GM19452 (cell line): ENCODE data around the gene LGI1.

Source experiments
- ATAC-seq: cut with Tn5 transposase; IDR thresholded peaks from one replicate; pipeline ENCODE4 v1.9.1; 2021; ENCODE audit not compliant: unreplicated experiment

Gene LGI1

DNA sequence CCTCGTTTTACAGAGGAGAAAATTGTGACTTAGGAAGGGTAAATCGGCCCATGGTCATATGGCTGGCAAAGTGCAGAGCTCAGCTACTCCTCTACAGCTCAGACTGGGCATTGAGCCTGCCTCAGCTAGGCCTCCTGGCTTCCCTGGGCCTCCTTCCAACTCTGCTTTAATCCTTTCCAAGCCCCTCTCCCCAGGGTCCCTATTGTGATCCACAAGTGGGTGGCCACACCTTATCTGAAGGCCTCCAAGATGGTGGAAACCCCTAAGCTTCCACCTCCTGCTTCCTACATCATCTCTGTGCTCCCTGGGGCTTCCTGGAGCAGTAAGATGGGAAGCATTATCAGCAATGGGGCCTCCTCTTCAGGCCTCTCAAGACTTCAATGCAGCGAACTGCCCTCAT lies 3.0 kb upstream of the LGI1 start:
- ATAC-seq = no peak

DNA sequence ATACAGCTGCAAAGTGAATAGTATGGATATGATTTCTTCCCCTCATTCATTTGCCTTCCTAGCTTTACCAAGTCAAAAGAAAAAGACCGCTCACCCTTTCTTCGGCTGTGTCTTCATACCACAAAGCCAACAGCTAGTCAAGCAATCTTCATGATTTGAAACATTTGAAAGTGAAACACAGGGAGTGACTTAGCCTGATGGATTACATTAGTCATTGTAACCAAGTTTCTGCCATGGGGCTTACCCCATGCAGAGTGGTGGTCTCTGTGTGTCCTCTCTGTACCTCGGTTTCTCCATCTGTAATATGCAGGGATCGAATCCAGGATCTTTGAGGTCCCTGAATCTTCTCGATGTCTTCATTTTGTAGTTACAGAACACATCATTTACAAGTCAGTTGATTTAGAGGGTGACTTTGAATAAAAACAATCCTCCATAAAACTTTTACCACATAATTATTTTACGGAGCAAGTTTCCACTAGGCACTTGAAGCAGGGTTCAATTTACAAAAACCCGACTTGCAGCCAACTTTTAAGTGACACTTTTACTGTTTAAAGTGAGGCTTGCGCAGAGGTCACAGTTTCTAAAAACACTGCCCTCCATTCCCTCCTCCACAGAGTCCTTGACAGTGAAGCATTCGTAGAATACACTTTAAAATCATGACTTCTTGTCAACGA lies 2.2 kb upstream of the LGI1 start:
- no peak for ATAC-seq

DNA sequence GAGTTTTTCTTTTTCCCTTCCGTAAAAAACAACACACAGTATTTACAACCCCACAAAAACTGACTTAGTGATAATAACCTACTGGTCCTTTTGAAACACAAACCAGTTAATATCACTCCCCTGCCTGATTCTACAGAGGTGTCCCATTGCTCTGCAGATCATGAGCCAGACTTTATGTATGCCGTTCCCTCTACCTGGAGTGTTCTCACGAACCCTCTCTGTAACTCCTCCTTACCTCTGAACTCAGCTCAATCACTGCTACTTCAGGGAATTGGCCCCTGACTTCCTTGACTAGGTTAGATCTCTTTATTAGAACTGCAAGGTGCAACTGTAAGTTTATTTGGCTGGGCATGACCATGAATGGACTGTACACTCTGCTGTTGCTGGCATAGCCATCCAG lies 1.6 kb upstream of the LGI1 start:
- no peak for ATAC-seq

DNA sequence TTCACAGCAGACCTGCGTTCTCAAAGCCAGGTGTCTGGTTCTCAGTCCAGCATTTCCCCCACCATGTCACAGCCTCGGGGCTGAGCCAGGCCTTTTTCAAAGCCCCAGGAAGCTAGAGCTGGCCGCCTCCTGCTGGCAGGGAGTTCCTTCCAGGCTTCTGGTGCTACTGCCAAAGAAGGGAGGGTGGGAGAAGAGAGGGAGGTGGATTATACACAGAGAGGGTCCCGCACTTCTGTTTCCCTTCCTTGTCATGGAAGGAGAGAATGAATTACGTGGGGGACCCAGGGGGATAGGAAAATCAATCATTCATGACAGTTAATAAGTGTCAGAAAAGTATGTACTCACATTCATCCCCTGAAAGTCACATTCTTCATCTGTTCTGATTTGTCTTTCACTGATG lies 600 bp upstream of the LGI1 start:
- no peak for ATAC-seq

DNA sequence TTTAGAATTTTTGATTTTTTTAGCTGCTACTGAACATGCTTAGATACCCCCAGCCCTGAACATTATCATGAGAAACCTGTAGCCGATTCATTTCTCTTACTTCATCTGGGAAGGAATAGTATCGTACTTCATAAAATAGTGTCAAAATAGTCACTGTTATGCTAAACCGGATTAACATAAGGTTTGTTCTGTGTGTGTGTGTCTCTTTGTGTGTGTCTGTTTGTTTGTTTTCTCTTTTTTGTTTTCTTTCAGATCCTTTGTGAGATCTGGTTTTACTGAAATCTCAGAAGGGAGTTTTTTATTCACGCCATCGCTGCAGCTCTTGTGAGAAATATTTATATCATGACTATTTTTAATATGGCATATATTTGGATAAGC lies 761 bp downstream of the LGI1 start:
- ATAC-seq = no peak

DNA sequence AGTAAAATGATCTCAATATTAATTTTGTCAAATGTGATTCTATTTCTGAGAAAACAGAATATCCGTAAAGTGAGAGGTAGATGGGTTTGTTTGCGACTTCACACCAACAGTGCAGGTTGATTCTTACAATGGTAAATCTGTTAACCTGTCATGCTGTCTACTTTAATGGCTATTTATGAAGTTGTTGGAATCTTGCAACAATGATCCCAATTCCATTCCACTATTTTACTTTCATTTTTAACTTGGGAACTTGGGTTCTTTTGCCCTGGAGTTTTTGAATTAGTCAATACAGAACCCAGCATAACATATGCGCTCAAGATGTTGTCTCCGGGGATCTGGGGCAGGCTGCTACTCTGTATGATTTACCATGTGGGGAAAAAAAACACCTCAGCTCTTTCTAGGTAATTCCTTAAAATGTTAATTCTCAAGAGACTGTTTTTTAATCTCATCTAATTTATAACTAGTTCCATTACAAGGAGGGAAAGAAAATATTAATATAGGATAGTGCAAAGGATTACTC lies 1.2 kb downstream of the LGI1 start:
- ATAC-seq = no peak

DNA sequence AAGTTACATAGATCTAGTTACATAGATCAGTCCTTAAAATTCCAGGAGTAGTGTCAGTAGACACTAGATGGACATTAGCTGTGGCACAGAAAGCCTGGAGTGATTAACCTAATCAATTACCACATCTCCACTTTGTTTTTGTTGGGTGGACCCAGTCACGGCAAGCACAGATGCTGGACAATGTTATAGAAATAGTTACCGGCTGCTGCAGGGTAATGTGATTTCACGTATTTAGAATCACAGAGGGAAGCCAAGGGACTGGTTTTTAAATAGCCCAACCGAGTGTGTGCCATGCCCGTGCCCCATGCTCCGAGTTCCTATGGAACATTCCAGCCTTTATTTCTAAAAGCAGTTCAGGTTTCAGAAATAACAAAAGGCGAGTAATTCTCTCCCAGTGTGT lies 2.8 kb downstream of the LGI1 start:
- ATAC-seq = no peak

DNA sequence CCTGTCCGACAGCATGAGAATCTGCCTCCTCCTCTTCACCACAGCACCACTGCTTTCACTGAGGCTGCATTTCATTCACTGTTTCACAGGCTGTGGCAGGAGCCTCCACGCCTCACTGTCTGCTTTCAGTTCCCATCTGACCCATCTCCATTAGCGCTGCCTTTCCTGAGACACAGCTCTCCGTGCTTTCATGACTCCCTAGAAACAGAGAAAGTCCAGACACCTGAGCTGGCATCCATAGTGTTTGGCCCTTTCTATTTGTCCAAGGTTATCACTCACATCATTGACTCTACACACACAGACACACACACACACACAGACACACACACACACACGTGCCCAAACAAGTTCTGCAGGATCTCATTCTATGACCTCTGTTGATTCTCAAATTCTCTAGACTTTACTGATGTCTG lies 5.2 kb downstream of the LGI1 start:
- ATAC-seq = no peak

DNA sequence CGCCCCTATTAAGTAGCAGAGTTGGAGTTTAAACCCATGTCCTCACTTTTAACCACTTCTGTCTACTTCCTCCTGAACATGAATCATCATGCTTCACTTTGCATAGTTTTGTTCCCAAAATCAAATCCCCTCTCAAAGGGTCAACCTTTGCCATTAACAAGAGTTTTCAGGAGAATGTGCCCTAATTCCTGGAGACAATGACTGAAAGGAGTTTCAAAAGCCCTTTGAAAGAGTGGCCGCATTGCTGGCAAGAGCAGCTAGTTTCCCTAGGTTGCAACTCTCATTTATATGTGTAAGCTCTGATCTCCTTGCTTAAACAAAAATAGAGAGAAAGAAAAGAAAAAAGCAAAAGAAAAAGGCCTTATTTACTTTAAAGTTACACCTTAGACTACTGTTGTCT lies 9.2 kb downstream of the LGI1 start:
- ATAC-seq = no peak

DNA sequence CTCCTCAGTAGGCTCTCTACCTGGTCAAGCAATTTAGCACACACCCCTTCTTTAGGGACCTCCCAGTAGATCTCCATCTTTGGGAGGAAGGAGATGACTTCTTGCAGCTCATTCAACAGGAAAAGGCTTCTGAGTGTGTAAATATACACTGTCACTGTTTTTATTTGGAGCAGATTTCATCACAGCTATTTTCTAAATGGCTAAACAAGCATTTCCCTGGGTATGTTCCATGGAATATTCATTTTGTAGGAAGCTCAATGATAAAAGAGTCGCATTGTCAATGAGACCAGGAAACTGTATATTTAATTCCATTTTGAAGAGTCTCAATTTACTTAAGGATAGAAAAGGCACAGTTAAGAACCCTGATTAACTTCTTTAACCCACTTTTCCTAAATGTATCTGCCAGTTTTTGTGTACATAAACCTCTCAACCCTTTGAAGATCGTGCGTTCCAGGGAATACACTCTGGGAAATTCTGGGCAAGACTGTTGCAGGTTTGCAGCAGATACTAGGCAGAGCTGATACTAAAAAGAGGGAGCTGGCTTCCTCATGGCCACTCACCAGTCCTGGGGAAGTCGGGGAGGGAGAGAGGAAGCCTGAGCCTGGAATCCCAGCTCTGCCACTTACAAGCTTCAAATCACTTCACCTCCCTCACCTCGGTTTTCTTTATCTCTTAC lies 10.1 kb downstream of the LGI1 start:
- no peak for ATAC-seq

DNA sequence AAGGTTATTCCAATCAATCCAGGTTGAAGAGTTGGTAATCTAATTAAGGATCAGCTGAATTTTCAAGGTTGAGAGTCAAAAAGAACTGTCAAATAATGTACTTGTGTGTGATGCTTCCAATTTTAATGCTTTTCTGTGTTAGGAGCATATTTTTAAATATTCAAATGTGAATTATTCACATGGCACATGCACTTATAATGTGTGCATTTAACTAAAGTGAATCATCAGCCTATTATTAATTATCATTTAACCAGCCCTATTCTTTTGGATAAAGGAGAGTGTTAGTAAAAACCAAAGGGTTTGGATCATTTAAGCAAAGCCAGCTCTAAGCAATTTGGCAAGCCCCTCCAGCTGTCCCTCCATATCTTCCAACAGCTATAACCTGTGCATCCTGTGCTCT lies 11.2 kb downstream of the LGI1 start:
- no peak for ATAC-seq

DNA sequence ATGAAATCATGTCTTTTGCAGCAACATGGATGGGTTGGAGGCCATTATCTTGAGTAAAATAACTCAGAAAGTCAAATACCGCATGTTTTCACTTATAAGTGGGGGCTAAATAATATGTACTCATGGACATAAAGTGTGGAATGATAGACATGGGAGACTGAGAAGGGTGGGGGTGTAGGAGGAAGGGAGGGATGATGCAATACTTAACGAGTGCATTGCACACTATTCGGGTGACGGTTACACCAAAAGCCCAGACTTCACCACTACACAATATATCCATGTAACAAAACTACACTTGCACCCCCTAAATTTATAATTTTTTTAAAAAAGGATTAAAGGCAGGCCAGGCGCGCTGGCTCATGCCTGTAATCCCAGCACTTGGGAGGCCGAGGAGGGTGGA lies 13.6 kb downstream of the LGI1 start:
- ATAC-seq = no peak

DNA sequence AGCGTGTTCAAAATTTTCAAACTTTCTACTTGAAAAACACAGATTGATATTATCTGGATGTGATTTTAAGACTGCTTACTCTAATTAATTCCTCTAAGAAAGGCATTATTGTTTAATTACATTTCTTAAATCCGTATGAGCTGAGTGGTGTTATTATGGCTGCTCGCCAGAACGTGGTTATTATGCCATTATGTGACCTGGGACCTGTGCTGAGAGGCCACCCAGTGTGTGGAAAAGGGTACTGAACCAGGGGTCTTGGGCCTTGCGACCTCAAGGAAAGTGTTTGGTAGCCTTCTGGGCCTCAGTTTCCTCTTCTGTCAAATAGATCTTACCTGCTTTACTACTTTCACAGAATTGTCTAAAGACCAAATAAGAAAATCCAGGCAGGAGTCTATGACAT lies 15.4 kb downstream of the LGI1 start:
- ATAC-seq = no peak

DNA sequence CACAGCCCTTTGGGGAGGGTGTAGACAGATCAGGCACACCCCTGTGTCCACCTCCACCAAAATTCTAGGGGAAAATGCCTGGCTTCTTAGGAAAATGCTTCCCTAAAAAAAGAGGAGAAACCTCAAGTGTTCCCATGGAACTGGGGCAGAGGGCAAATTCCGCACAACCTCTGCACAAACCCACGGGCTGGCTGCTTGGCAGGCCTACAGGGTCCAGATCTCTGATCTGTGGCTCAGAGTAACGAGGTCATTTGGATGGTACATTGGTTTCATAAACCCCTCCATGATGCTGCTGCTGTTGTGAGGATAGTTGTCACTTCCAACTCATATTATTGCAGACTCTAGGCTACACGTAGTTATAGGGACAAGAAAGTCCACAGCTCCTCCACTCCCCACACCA lies 16.0 kb downstream of the LGI1 start:
- ATAC-seq = no peak

DNA sequence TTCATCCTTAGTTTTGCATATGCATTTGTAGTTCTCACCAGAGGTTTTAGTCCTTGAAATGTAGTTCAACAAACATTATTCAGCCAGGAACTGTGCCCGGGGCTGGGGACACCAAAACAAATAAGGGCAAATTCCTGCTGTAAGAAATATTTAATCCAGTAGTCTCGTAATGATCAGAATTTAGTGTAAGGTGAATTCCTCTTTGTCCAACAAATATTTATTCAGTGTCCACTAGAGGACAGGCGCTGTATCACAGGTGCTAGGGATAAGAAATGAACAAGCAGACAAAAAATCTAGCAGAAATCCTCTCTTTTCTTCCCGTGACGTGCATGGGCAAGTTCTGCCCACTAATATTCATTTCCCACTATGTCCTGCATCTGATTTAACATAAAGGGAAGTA lies 17.6 kb downstream of the LGI1 start:
- ATAC-seq = no peak

DNA sequence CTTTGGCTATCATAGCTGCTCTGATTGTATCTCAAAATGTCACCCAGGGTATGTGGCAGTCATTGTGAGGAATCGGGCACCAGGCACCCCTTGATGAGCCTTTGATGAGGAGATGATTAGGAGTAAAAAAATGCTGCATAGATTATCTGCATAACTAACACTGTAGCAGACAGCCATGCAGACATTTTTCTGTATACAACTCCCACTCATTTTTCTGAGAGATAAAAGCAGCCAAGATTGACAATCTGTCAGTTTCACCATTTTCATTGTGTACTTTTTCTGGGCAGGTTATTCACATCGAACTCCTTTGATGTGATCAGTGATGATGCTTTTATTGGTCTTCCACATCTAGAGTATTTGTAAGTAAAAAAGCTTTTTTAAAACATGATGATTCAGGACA lies 19.4 kb downstream of the LGI1 start:
- ATAC-seq = no peak

DNA sequence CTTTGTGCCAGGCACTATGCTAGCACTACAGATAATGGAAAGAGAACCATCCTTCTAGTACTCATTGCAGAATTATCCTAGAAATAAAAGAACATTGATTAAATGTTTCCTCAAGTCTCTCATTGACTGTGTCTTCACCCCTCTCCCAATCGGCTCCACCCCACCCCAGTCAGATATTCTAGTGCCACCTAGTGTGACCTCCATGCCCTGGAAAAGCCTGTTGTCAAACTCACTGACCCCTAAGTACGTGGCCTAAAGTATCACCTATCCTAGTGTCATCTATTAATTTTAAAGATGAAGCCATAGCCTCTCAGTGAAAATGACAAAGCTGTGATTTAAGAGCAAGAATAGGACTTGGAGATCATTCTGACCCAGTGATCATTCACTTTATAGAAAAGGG lies 26.3 kb downstream of the LGI1 start:
- no peak for ATAC-seq

DNA sequence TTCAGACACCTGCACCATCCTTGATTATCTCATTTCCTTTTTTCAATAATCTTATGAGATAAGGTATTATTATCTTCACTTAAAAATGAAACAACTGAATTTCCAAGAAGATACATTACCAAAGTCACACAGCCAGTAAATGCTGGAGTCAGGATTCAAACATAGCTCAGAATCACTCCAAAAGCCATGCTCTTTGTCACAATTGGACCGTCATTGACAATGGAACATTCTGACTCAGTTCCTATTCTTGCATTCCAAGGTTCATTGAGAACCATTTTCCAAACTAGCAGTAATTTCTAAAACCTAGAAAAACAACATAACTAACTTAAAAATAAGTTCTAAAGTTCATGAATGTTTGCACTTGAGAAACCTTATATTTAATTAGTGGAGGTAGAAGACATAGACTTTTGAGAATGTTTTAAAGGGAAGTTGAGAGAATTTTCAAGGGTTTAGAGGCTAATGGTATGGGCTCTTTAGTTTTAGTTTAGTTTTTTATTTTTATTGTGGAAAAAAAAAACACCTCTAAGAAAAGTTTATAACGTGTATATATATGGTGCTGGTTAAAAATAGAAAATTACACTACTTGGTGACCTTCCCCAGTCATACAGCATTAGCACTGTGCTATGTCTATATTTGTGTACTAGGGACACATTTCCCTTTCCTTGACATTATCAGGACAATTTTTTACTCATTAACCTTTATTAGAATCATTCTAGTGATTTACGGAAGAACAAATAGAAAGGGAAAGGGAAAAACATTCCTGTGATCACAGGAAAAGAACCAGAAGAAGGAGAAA lies 30.9 kb downstream of the LGI1 start:
- ATAC-seq = no peak

DNA sequence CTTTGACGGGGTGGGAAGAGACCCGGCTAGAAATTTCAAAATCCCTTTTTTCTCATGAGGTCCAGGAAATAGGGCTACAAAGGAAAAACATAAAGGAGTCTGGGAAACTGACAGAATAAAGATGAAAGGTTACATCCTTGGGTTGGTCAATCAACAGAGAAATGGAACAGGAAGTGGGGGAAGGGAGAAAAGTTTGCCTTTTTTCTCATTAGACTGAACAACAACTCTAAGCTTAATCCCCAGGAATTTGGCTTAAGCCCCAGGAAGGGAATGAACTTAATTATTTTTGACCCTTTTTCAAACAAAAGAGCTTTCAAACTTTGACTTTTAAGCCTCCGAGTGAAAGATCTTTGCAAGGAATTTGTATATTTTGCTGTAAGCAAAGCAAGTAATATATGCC lies 32.7 kb downstream of the LGI1 start:
- ATAC-seq = no peak

DNA sequence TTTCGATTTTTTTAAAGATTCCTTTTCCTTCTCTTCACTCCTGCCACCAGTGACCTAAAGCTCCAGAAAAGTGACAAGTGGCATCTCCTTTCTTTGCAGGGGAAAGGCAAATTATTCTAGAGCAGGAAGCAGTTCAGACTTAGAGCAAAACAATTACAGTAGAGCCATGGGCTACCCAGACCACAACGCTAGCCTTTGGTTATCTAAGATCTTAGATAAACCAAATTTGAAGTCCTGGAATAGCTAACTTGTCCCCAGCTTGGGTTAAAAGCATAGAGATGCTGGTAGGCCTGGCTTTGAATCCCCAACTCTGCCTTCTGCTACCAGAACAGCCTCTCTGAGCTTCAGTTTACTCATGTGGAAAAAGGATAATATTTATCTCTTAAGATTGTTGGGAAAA lies 38.4 kb downstream of the LGI1 start:
- no peak for ATAC-seq

DNA sequence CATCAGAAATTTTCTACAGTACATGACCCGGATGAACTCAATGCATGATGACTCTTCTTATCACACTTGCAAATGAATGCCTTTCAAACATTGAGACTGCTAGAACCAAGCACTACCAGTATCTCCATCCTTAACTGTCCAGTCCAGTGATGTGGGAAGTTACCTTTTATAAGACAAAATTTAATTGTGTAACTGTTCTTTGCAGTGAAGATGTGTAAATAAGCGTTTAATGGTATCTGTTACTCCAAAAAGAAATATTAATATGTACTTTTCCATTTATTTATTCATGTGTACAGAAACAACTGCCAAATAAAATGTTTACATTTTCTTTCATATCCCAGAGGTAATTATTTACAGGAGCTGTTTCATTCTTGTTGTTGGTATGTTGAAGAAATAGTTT lies 40.1 kb downstream of the LGI1 start:
- ATAC-seq = no peak

DNA sequence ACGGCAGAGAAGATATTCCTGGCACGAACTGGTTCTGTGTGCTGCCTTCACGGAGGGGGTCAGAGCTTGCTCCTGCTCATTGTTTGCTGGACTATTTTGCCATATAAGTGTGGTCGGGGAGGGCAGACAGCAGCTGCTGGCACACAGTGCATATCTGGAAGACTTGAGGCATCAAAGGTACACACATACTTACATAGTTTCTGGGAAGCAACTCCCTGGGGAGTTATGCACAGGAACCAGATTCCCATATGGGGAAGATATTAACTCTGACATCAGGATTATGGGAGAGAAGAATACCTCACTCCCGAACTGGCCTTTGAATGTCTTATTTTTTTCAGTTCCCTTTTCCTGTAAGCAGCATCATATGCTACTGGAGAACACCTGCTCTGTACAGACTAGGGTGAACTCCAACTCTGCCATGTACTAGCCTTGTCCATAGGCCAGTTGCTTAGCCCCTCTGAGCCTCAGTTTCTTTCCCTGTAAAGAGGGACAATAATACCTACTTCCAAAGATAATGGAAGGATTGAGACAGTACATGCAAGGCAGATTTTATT lies 41.5 kb downstream of the LGI1 start:
- no peak for ATAC-seq
